SIG-M5 treated with dmso at 0.1 percent for 504 hours (cell line): Measurements from ENCODE around the gene SYT9.
A peak's percentile ranks its signal among the peaks of the same experiment; 100 is the strongest.
"Not testable (repeated sequence)": the region's sequence is repeated elsewhere in the genome, so short reads cannot be mapped to it uniquely, and the experiment has no call there.

Source experiments
- DNase-seq: peaks from one replicate; lab custom pipeline; 2025; ENCODE audit not compliant: unreplicated experiment; lab: John Stamatoyannopoulos, UW

The SYT9 gene

DNA sequence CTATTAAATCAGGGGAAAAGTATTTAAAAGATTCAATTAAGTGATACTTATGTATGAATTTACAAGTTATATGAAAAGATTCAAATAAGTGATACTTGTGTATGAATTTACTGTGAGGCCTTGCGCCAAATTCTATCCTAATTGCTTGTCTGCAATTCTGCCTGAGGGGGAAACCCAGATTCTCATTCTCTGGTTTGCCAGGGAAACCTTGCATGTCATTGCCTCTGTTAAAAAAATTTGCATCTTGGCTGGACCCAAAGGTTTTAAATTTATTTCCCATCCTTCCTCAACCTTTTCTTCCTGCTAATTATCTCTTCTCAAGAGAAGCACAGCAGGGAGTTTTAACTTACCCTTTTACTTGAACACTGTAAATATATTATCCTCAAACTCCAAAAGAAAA lies 247.4 kb downstream of the SYT9 start:
- DNase-seq: no peak

DNA sequence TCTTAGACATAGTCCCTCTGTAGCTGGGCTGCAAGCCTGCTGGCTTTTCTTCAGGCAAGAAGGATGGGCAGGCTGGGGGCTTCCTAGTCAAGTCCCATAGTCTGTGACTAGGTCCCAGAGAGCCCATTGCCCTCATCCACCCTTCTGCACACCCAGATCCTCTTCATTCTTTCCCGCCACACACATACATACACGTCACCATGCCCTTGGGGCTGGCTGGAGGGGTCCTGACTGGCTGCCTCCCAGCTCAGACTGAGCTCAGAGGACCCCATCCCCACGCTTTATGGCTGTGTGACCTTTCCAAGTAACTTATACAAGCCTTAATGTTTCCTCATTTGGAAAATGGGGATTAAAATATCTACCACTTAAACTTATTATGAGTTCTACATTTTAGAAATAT lies 248.5 kb downstream of the SYT9 start:
- DNase-seq: no peak

DNA sequence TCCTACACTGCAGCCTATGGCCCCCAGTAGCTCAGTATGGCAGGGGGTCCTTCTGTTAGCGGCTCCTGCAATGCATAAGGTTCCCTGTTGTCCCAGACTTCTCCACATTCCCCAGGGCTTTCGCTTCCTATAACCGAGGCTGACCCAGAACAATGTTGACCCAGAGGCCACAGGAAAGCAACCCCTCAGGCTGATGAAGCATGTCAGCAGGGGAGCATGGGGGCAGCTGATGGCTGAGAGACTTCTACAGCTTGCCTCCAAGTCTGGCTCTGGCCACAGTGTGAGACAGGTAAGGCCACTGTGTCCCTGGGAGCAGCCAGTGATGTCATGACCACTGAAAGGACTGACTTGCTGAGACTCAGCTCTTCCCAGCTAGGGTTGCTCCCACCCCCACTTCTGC lies 249.5 kb downstream of the SYT9 start:
- no peak for DNase-seq

DNA sequence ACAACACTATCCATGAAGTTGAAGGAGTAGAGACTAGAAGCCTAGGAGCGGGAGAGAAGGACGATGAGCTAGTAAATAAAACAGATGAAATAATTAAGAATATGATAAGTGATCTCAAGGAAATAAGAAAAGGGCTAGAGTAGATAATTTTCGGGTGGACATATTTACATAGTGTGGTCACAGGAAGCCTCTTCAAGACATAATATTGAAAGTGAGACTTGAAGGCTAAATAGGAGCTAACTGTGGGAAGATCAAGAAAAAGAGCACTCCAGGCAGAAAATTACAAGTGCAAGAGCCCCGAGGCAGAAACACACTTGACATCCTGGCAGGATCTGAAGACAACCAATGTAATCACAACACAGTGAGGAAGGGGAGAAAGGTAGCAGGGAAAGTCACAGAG lies 250.2 kb downstream of the SYT9 start:
- DNase-seq: no peak

DNA sequence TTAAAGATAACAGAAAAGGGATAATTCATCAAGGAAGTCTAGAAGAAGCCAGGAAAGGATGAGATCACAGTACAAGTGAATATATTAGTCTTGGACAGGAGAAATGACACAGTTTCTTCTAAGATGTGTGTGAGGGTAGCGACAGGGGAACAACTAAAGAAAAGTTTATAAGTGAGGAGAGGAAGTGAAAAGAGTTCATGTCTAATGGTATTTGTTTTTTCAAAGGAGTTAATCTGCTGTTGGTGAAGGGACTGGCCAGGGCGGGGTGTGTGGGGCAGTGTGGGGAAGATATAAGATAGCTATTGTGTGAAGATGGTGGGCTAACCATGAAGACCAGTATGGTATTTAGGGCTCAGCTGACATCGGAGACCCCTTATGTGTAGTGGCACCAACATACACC lies 254.5 kb downstream of the SYT9 start:
- no peak for DNase-seq

DNA sequence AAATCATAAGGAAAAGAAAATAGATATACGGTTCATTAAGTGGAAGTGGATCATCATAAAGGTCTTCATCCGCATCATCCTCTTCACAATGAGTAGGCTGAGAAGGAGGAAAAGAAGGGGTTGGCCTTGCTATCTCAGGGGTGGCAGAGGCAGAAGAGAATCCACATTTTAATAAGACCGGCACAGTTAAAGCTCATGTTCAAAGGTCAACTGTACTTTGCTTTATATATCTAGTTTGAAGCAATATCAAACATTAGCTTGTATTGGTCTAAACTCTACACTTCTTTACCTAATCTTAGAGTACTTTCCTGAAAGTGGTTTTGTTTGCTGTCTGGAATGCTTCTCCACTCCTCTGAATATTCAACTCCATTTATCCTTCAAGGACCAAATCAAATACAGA lies 256.4 kb downstream of the SYT9 start:
- DNase-seq: no peak

DNA sequence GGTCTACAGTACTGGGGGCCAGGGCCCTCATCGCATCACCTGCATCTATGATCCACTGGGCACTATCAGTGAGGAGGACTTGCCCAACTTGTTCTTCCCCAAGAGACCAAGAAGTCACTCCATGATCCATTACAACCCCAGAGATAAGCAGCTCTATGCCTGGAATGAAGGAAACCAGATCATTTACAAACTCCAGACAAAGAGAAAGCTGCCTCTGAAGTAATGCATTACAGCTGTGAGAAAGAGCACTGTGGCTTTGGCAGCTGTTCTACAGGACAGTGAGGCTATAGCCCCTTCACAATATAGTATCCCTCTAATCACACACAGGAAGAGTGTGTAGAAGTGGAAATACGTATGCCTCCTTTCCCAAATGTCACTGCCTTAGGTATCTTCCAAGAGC lies 258.3 kb downstream of the SYT9 start:
- DNase-seq: no peak

- no peak for DNase-seq
Observed at GRCh38 chr11:7511401-7511800, 259.7 kb downstream of the SYT9 start.

- DNase-seq: peak; percentile 87
Observed at GRCh38 chr11:7512525-7513233, 261.0 kb downstream of the SYT9 start.

DNA sequence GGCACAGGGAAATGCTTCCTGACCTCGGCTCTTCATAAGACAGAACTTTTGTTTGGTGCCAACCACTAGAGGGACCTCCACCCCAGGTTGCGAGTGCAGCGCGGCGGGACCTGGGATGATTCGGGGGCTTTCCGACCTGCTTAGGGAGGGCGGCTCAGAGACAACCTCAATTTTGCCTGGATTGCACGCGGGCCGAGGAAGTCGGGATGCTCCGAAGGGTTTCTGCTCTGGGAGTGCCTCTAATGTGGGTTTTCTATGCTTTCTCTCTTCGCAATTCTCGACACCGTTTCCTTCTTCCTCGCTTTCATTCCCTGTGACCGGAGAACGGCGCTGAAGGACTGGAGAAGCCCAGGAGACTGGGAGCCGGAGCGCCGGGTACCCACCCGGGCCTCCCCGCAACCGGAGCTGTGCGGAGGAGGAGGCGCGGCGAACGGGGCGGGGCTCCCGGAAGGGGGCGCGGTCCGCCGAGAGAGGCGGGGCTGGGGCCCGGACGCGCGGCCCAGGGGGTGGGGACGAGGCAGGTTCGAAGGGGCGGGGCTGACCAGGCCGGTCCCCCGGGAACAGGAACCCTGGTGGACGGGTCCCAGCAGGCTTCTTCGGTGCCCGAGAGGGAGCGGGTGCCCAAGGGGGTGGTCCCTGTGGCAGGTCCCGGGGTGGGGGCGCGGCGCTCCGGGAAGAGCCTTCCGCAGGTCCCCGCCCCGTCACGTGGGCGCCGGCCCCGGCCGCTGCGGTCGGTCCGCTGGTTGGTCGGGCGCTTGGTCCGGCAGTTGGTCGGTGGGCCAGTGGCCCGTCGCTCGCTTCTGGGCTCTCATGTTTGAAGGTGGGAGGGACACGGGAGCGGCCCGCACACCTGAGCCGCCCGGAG lies 261.8 kb downstream of the SYT9 start, which contains the start of gene PPFIBP2:
PPFIBP2 (plus strand) TSS at position 766 of the 865 bp plus-strand sequence. CDS start 35,477 bp downstream, outside the sequence.
- DNase-seq: peak; percentile 70

GRCh38 chr11:7514099-7514591 lies 262.4 kb downstream of the SYT9 start:
- peak; percentile 35 for DNase-seq

DNA sequence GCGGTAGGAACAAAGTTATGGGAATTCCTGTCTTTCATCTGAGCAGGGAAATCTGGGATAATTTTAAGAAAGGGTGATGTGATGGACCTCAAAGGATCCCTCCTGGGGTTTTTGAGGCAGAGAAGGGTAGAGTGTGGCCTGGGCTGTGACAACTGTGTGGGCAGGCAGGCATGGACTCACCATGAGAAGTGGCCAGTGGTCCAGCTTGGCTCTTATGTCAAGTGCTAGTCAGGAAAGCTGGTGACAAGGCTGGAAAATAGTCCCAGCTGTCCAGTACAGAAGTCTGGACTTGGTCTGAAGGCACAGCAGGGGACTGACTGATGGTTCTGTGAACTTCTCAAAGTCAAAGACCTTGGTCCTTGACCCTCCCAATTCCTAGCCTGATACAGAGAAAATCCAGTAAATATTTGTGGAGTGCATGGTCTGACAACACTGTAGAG lies 263.8 kb downstream of the SYT9 start:
- no peak for DNase-seq

DNA sequence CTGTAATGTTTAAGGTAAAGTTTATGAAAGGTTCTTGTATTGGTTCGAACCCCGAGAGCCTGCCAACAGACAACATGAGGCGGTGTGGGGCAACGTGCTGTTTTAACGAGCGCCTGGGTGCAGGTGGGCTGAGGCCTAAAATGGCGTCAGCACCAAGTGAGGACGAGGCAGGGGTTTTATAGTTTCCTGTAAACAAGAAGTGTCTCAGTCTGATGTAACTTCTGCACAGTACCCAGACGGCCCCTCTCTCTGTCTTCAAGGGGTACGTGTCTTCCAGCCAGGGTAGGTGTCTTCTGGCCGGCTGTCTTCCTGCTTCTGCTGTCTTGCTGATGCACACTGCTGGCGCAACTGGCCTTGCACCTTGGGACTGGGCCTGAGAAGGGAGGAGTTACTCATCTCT lies 264.8 kb downstream of the SYT9 start:
- DNase-seq: peak; percentile 76

- not testable (repeated sequence) for DNase-seq
Observed at GRCh38 chr11:7517743-7518142, 266.0 kb downstream of the SYT9 start.
